Trophoblast cell (in vitro differentiated cells and primary cell): ENCODE measurements around the gene PLA2G15.
A peak's percentile ranks its signal among the peaks of the same experiment; 100 is the strongest.

Source experiments
- DNase-seq, 2 donors: peaks; one replicate each; pipeline ENCODE4 v3.0.0-alpha.2; 2016
- H2AFZ ChIP-seq: 2 replicates; pipeline ENCODE4 v1.6.1; 2013; ENCODE audit warnings: low read length, moderate library complexity, mild to moderate bottlenecking; ENCODE audit not compliant: insufficient read depth, poor library complexity
- H2AK5ac ChIP-seq: 2 replicates; pipeline ENCODE4 v1.6.1; 2013; ENCODE audit warnings: mild to moderate bottlenecking, low read length
- H2BK120ac ChIP-seq: 2 replicates; pipeline ENCODE4 v1.6.1; 2013; ENCODE audit warnings: low read length, mild to moderate bottlenecking, moderate library complexity; ENCODE audit not compliant: insufficient read depth, poor library complexity
- H2BK12ac ChIP-seq: 2 replicates; pipeline ENCODE4 v1.6.1; 2013; ENCODE audit warnings: mild to moderate bottlenecking, low read length, moderate library complexity
- H2BK5ac ChIP-seq: 2 replicates; pipeline ENCODE4 v1.6.1; 2013; ENCODE audit warnings: low read length, low read depth, moderate library complexity, mild to moderate bottlenecking; ENCODE audit not compliant: poor library complexity
- H3K14ac ChIP-seq: 2 replicates; pipeline ENCODE4 v1.6.1; 2013; ENCODE audit warnings: mild to moderate bottlenecking, low read length
- H3K18ac ChIP-seq: 2 replicates; pipeline ENCODE4 v1.6.1; 2013; ENCODE audit warnings: mild to moderate bottlenecking, low read length
- H3K23ac ChIP-seq: 2 replicates; pipeline ENCODE4 v1.6.1; 2013; ENCODE audit warnings: low read length
- H3K27ac ChIP-seq: 2 replicates; pipeline ENCODE4 v1.5.1; 2013; ENCODE audit warnings: low read depth, mild to moderate bottlenecking, inconsistent platforms, low read length, moderate library complexity
- H3K27me3 ChIP-seq: 2 replicates; pipeline ENCODE4 v1.6.1; 2013; ENCODE audit warnings: inconsistent platforms, mild to moderate bottlenecking, low read length, moderate library complexity; ENCODE audit not compliant: insufficient read depth
- H3K36me3 ChIP-seq, 2 experiments: 1 replicate in 1 of 2; 2 replicates in 1 of 2; pipeline ENCODE4 v1.6.1; 2013; ENCODE audit warnings: low read length in 2 of 2, mild to moderate bottlenecking in 2 of 2, moderate library complexity in 1 of 2; ENCODE audit not compliant: insufficient read depth in 2 of 2, control insufficient read depth in 1 of 2
- H3K4ac ChIP-seq: 2 replicates; pipeline ENCODE4 v1.6.1; 2013; ENCODE audit warnings: low read depth, mild to moderate bottlenecking, low read length, moderate library complexity
- H3K4me1 ChIP-seq, 2 experiments: 1 replicate in 1 of 2; 2 replicates in 1 of 2; pipeline ENCODE4 v1.6.1; 2013; ENCODE audit warnings: low read length in 2 of 2, mild to moderate bottlenecking in 2 of 2, moderate library complexity in 1 of 2; ENCODE audit not compliant: insufficient read depth in 2 of 2, control insufficient read depth in 1 of 2
- H3K4me2 ChIP-seq: 2 replicates; pipeline ENCODE4 v1.6.1; 2013; ENCODE audit warnings: inconsistent platforms, mild to moderate bottlenecking, low read length, moderate library complexity
- H3K4me3 ChIP-seq: 2 replicates; pipeline ENCODE4 v1.5.1; 2013; ENCODE audit warnings: mild to moderate bottlenecking, low read depth, low read length, inconsistent platforms
- H3K79me1 ChIP-seq: one replicate; pipeline ENCODE4 v1.6.1; 2013; ENCODE audit warnings: low read length
- H3K79me2 ChIP-seq: 2 replicates; pipeline ENCODE4 v1.6.1; 2013; ENCODE audit warnings: low read length, mild to moderate bottlenecking; ENCODE audit not compliant: control insufficient read depth, insufficient read depth, poor library complexity
- H3K9ac ChIP-seq: 2 replicates; pipeline ENCODE4 v1.6.1; 2013; ENCODE audit warnings: mild to moderate bottlenecking, low read length
- H3K9me3 ChIP-seq: 2 replicates; pipeline ENCODE4 v1.6.1; 2013; ENCODE audit warnings: low read depth, mild to moderate bottlenecking, control low read depth, inconsistent platforms, low read length; ENCODE audit not compliant: insufficient read depth
- H4K12ac ChIP-seq: 2 replicates; pipeline ENCODE4 v1.6.1; 2013; ENCODE audit warnings: low read depth, mild to moderate bottlenecking, low read length, moderate library complexity
- H4K8ac ChIP-seq: 2 replicates; pipeline ENCODE4 v1.6.1; 2013; ENCODE audit warnings: low read depth, mild to moderate bottlenecking, low read length, moderate library complexity
- H4K91ac ChIP-seq: one replicate; pipeline ENCODE4 v1.6.1; 2013; ENCODE audit warnings: low read depth, mild to moderate bottlenecking, low read length, moderate library complexity
- WGBS: extraction: QIAGEN DNeasy Blood & Tissue Kit; methylation state at CpG from one replicate; pipeline ENCODE4 v1.1.7; 2013; ENCODE audit warnings: missing lambda C conversion rate; ENCODE audit not compliant: insufficient read length, insufficient coverage; ENCODE audit errors: extremely low coverage; 5-methylcytosine and 5-hydroxymethylcytosine counted together

Gene PLA2G15

GRCh38 chr16:68275611-68276191, 30.5 kb downstream of the PLA2G15 start:
- no peak overlapping the region for H4K91ac ChIP-seq
- no peak overlapping the region for H2AK5ac ChIP-seq
- H3K36me3 ChIP-seq = peaks cover 18 to 33% of the 10 kb centered on the region in 2 experiments
- no peak overlapping the region for H3K18ac ChIP-seq
- peaks cover 9 to 12% of the 10 kb centered on the region in 2 experiments for H3K4me1 ChIP-seq
- H3K23ac ChIP-seq = no peak overlapping the region
- H3K79me1 ChIP-seq = peaks cover 5% of the 10 kb centered on the region
- H2BK5ac ChIP-seq = no peak overlapping the region
- DNase-seq = no peak
- peaks cover 5% of the 10 kb centered on the region for H3K79me2 ChIP-seq
- no peak overlapping the region for H3K14ac ChIP-seq
- no peak overlapping the region for H4K12ac ChIP-seq
- H3K27ac ChIP-seq = no peak overlapping the region
- H4K8ac ChIP-seq = no peak overlapping the region
- H3K4me3 ChIP-seq = no peak overlapping the region
- no peaks in the 10 kb centered on the region for H3K27me3 ChIP-seq
- no peak overlapping the region for H2AFZ ChIP-seq
- H2BK12ac ChIP-seq = no peak overlapping the region
- H3K4me2 ChIP-seq = no peak overlapping the region
- H3K9me3 ChIP-seq = no peaks in the 10 kb centered on the region
- H3K9ac ChIP-seq = no peak overlapping the region
- no peak overlapping the region for H3K4ac ChIP-seq
- no peak overlapping the region for H2BK120ac ChIP-seq
- WGBS = no CpG with 5 or more reads among the region's 4 CpGs

GRCh38 chr16:68276223-68276622, 31.1 kb downstream of the PLA2G15 start:
- Histone ChIP-seq H2BK12ac (no peak overlapping the region), H3K9ac (no peak overlapping the region), H4K91ac (no peak overlapping the region)

GRCh38 chr16:68279726-68280558, 34.8 kb downstream of the PLA2G15 start:
- no peaks in the 10 kb centered on the region for H3K79me2 ChIP-seq
- no peak overlapping the region for H3K18ac ChIP-seq
- no peak overlapping the region for H3K23ac ChIP-seq
- H2AFZ ChIP-seq = no peak overlapping the region
- H2BK120ac ChIP-seq = peak overlapping the region; percentile 11
- no peak overlapping the region for H3K27ac ChIP-seq
- no peaks in the 10 kb centered on the region for H3K79me1 ChIP-seq
- no CpG with 5 or more reads among the region's 13 CpGs for WGBS
- peak; percentile 71 to 90 for DNase-seq
- H4K8ac ChIP-seq = peak overlapping the region; percentile 17
- H4K12ac ChIP-seq = no peak overlapping the region
- H3K36me3 ChIP-seq = peaks cover 6 to 28% of the 10 kb centered on the region in 2 experiments
- no peak overlapping the region for H3K14ac ChIP-seq
- H2BK5ac ChIP-seq = peak overlapping the region; percentile 12
- peaks cover 6 to 8% of the 10 kb centered on the region in 2 experiments for H3K4me1 ChIP-seq
- no peaks in the 10 kb centered on the region for H3K27me3 ChIP-seq
- no peak overlapping the region for H2BK12ac ChIP-seq
- peak overlapping the region; percentile 8 for H4K91ac ChIP-seq
- H3K9ac ChIP-seq = no peak overlapping the region
- H3K4me2 ChIP-seq = no peak overlapping the region
- H3K4me3 ChIP-seq = no peak overlapping the region
- no peak overlapping the region for H3K4ac ChIP-seq
- H3K9me3 ChIP-seq = peaks cover 2% of the 10 kb centered on the region
- no peak overlapping the region for H2AK5ac ChIP-seq

More at GRCh38 chr16:68276223-68276622, 31.1 kb downstream of the PLA2G15 start:
- Histone ChIP-seq H3K36me3 (peaks cover 14 to 34% of the 10 kb centered on the region in 2 experiments), H2BK5ac (no peak overlapping the region), H3K4me1 (peaks cover 9 to 12% of the 10 kb centered on the region in 2 experiments), H3K23ac (no peak overlapping the region), H3K14ac (no peak overlapping the region), H2AFZ (no peak overlapping the region), H3K4me3 (no peak overlapping the region), H3K79me1 (peaks cover 5% of the 10 kb centered on the region), H4K8ac (no peak overlapping the region), H3K27me3 (no peaks in the 10 kb centered on the region), H3K9me3 (no peaks in the 10 kb centered on the region), H3K18ac (no peak overlapping the region), H3K27ac (no peak overlapping the region), H2AK5ac (no peak overlapping the region), H2BK120ac (no peak overlapping the region), H4K12ac (no peak overlapping the region), H3K4me2 (no peak overlapping the region), H3K79me2 (peaks cover 5% of the 10 kb centered on the region), H3K4ac (no peak overlapping the region)
- no peak for DNase-seq
- no CpG with 5 or more reads among the region's 3 CpGs for WGBS

DNA sequence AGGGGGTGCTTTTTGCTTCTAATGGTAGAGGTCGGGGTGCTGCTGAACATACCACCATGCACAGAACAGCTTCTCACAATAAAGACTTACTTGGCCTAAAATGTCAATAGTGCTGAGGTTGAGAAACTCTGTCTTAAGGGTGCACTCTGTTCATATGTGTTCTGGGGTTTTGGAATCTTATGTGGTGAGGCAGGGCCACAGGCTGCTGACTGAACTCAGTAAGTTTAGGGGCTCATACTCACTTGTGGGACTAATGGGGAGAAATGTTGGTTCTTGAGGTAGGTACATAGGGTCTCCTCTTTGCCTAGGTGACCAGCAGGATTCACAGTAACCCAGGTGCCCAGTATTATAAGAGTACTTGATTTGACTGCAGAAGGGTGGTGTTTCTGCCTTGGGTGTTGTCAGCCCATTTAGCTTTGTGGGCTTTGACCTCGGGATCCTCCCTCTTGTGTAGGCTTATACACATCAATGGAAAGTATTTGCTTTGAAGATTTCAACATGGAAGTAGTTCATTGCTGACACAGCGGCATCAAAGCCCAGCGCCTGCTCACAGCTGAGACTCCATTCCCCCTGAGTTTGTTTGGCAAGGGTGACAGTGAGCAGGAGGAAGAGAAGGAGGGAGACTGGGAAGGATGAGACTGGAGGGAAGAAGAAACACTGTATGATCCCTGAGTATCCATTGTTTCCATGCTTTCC, 36.3 kb downstream of the PLA2G15 start:
- Histone ChIP-seq H3K14ac (no peak overlapping the region), H4K8ac (no peak overlapping the region), H3K9ac (no peak overlapping the region), H3K27ac (no peak overlapping the region), H2AK5ac (peak overlapping the region; percentile 51), H3K18ac (no peak overlapping the region), H3K36me3 (peaks cover 4 to 34% of the 10 kb centered on the region in 2 experiments), H3K79me2 (no peaks in the 10 kb centered on the region), H3K79me1 (no peaks in the 10 kb centered on the region), H3K27me3 (no peaks in the 10 kb centered on the region), H3K9me3 (peaks cover 2% of the 10 kb centered on the region), H3K4ac (no peak overlapping the region), H2BK12ac (no peak overlapping the region), H4K12ac (no peak overlapping the region), H2BK5ac (no peak overlapping the region), H4K91ac (no peak overlapping the region), H3K4me3 (no peak overlapping the region), H2AFZ (no peak overlapping the region), H3K4me1 (peaks cover 6 to 8% of the 10 kb centered on the region in 2 experiments), H3K4me2 (no peak overlapping the region), H2BK120ac (no peak overlapping the region), H3K23ac (no peak overlapping the region)
- no CpG with 5 or more reads among the region's 4 CpGs for WGBS
- DNase-seq = no peak
